ENCODE data around the gene TSPAN3.

The TSPAN3 gene

GRCh38 chr15:77033729-77034671 is 36.9 kb downstream of the TSPAN3 start:
- DNase-seq (ENCODE audit: low spot score), result no peak

- DNase-seq (ENCODE audit: low spot score), result no peak
These were observed 37.5 kb downstream of the TSPAN3 start for GRCh38 chr15:77033417-77033728.

- no peak for DNase-seq (ENCODE audit: low spot score)
These were observed 38.1 kb downstream of the TSPAN3 start for GRCh38 chr15:77032647-77033416.

GRCh38 chr15:77032052-77032646 is 38.8 kb downstream of the TSPAN3 start:
- no peak for DNase-seq (ENCODE audit: low spot score)

- DNase-seq (ENCODE audit: low spot score), result no peak
These were observed 39.4 kb downstream of the TSPAN3 start for GRCh38 chr15:77031376-77032050.

- DNase-seq (ENCODE audit: low spot score), result no peak
These were observed 40.0 kb downstream of the TSPAN3 start for GRCh38 chr15:77030928-77031375.

- no peak for DNase-seq (ENCODE audit: low spot score)
These were observed 40.6 kb downstream of the TSPAN3 start for GRCh38 chr15:77030048-77030927.

- no peak for DNase-seq (ENCODE audit: low spot score)
These were observed 41.5 kb downstream of the TSPAN3 start for GRCh38 chr15:77029166-77030047.

GRCh38 chr15:77028451-77029165 is 42.3 kb downstream of the TSPAN3 start:
- no peak for DNase-seq (ENCODE audit: low spot score)

- no peak for DNase-seq (ENCODE audit: low spot score)
These were observed 43.0 kb downstream of the TSPAN3 start for GRCh38 chr15:77027697-77028450.

- DNase-seq (ENCODE audit: low spot score), result no peak
These were observed 43.7 kb downstream of the TSPAN3 start for GRCh38 chr15:77027111-77027696.

GRCh38 chr15:77026501-77027110 is 44.3 kb downstream of the TSPAN3 start:
- DNase-seq (ENCODE audit: low spot score), result no peak

GRCh38 chr15:77025941-77026411 is 44.9 kb downstream of the TSPAN3 start:
- no peak for DNase-seq (ENCODE audit: low spot score)

GRCh38 chr15:77025083-77025901 is 45.6 kb downstream of the TSPAN3 start:
- DNase-seq (ENCODE audit: low spot score), result no peak

GRCh38 chr15:77024273-77025082 is 46.4 kb downstream of the TSPAN3 start:
- peak; percentile 51 for DNase-seq (ENCODE audit: low spot score)

All from hematopoietic multipotent progenitor cell treated with erythropoietin and hydrocortisone succinate and interleukin-3 and kit ligand, for 17 days (in vitro differentiated cells).